K562 (cell line): ENCODE results near the gene TPBGL. TPM values are rescaled to one million over a fixed set of nuclear protein-coding genes. Genes with fewer than 3 reads are reported as not detected.

ENCODE experiments used
- BHLHE40 ChIP-seq: IDR thresholded peaks from 2 replicates; pipeline ENCODE4 v1.6.1; 2011; ENCODE audit warnings: low read length, improper control_type of control experiment
- CEBPB ChIP-seq: fragments of 450-650 bp; IDR thresholded peaks from 2 replicates; pipeline ENCODE4 v1.6.1; 2016; ENCODE audit warnings: missing genetic modification characterization, missing compliant biosample characterization
- CREM ChIP-seq: IDR thresholded peaks from 2 replicates; pipeline ENCODE4 v1.6.1; 2014; ENCODE audit warnings: antibody characterized with exemption, low read depth
- GATA2 ChIP-seq: sonication (generic); formaldehyde crosslinking; IDR thresholded peaks from 2 replicates; pipeline ENCODE4 v1.4.0; 2020; ENCODE audit warnings: mild to moderate bottlenecking, missing genetic modification reagents
- IFI16 ChIP-seq: fragments of 250-450 bp; sonication (Bioruptor Pico); IDR thresholded peaks from 2 replicates; pipeline ENCODE4 v2.1.2; 2022; ENCODE audit warnings: mild to moderate bottlenecking, inconsistent platforms
- JUND ChIP-seq, 2 experiments: IDR thresholded peaks; 2 replicates in 1 of 2; 3 replicates in 1 of 2; pipeline ENCODE4 v1.6.1; 2011; ENCODE audit warnings: borderline replicate concordance in 2 of 2, low read depth in 2 of 2, low read length in 2 of 2, improper control_type of control experiment in 1 of 2, missing biosample characterization in 1 of 2, missing genetic modification characterization in 1 of 2, missing genetic modification reagents in 1 of 2
- KLF16 ChIP-seq: IDR thresholded peaks from 2 replicates; pipeline ENCODE4 v1.6.1; 2016; ENCODE audit warnings: antibody characterized with exemption
- NCOA1 ChIP-seq: fragments of 450-650 bp; IDR thresholded peaks from 2 replicates; pipeline ENCODE4 v1.6.1; 2016; ENCODE audit warnings: low read depth
- RCOR1 ChIP-seq, 2 experiments: IDR thresholded peaks; 2 replicates each; pipeline ENCODE4 v1.6.1; 2012; ENCODE audit warnings: low read depth in 2 of 2, low read length in 2 of 2, borderline replicate concordance in 1 of 2, improper control_type of control experiment in 1 of 2
- TARDBP ChIP-seq: fragments of 450-650 bp; IDR thresholded peaks from 2 replicates; pipeline ENCODE4 v1.6.1; 2016
- TBL1XR1 ChIP-seq, 2 experiments: IDR thresholded peaks; 2 replicates each; pipeline ENCODE4 v1.6.1; 2012; ENCODE audit warnings: improper control_type of control experiment in 2 of 2, low read length in 2 of 2, mild to moderate bottlenecking in 1 of 2
- polyA plus RNA-seq, 8 experiments: library from polyadenylated mRNA; depleted of rRNA in 4 of 8; stranded (reverse) in 5 of 8; unstranded in 3 of 8; fragments of >200 nt; fragmentation: Nextera tagmentation in 2 of 8; fragmentation: Illumina TruSeq in 1 of 8; extraction: Ambion mirVana in 2 of 8; extraction: Trizol in 1 of 8; gene quantifications; 2 replicates each; pipeline versions ENCODE4 v1.2.1 to v1.2.3, GENCODE V29; 2011 to 2014; ENCODE audit warnings: inconsistent platforms in 1 of 8, missing spikeins in 1 of 8
- total RNA-seq, 7 experiments: library from RNA; depleted of rRNA in 6 of 7; stranded (reverse); fragments of >200 nt in 6 of 7; fragmentation: Illumina TruSeq in 2 of 7; extraction: Trizol in 2 of 7; gene quantifications; 2 replicates each; pipeline versions ENCODE4 v1.2.1 to v1.2.3, GENCODE V29; 2011 to 2021; ENCODE audit warnings: low replicate concordance in 1 of 7
- TF ChIP-seq, protein P1 (sequence below), 2 experiments: IDR thresholded peaks in 1 of 2; conservative IDR thresholded peaks in 1 of 2; 2 replicates each; pipeline ENCODE4 v1.6.1; 2016; ENCODE audit warnings: low read depth in 2 of 2, mild to moderate bottlenecking in 1 of 2, missing compliant biosample characterization in 1 of 2, missing genetic modification characterization in 1 of 2, moderate library complexity in 1 of 2
- TF ChIP-seq, protein P2 (sequence below): fragments of 450-650 bp; IDR thresholded peaks from 2 replicates; pipeline ENCODE4 v1.6.1; 2016; ENCODE audit warnings: antibody characterized with exemption
- TF ChIP-seq, protein P3 (sequence below): fragments of 450-650 bp; IDR thresholded peaks from 2 replicates; pipeline ENCODE4 v1.6.1; 2016; ENCODE audit warnings: low read depth, mild to moderate bottlenecking, moderate library complexity
- TF ChIP-seq, protein P4 (sequence below): fragments of 450-650 bp; IDR thresholded peaks from 2 replicates; pipeline ENCODE4 v1.6.1; 2016
- TF ChIP-seq, protein P5 (sequence below): sonication (generic); formaldehyde crosslinking; IDR thresholded peaks from 2 replicates; pipeline ENCODE4 v1.8.1; 2023; ENCODE audit warnings: mild to moderate bottlenecking, missing genetic modification reagents

The TPBGL gene
- total and polyA plus RNA-seq, 9 of the 15 experiments (the other 6 are each of a cell fraction or from before 2014, with no cell fraction given): 0.04 to 0.11 (median 0.06) TPM; not detected in 6

DNA sequence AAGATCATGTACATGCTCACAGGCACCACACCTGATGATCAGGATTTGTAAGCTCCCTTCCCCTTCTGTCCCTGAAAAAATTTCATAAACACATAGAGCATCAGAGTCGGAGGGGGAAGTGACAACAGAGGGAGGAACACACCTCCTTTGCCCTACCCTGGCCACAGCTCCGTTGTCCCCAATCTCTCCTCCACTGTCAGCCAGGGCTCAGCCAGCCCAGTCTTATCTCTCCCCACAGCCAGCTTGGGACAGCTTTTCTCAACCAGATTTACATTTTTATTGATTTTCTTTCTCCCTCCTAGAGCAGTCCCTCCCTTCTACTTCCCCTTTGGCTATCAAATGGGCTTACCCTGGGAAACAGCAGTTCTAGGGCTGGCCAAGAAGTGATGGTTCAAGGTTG is 32.1 kb upstream of the TPBGL start (continued):
- TF ChIP-seq, protein P1, sequence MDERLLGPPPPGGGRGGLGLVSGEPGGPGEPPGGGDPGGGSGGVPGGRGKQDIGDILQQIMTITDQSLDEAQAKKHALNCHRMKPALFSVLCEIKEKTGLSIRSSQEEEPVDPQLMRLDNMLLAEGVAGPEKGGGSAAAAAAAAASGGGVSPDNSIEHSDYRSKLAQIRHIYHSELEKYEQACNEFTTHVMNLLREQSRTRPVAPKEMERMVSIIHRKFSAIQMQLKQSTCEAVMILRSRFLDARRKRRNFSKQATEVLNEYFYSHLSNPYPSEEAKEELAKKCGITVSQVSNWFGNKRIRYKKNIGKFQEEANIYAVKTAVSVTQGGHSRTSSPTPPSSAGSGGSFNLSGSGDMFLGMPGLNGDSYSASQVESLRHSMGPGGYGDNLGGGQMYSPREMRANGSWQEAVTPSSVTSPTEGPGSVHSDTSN (CRISPR knock-in tag; IDR thresholded peaks at IDR 0.05; ENCODE audit: low read depth): no peak
- TF ChIP-seq, protein P1 (tag; conservative IDR thresholded peaks at IDR 0.05; ENCODE audit: low read depth): peak; percentile 85
- TF ChIP-seq, protein P2, sequence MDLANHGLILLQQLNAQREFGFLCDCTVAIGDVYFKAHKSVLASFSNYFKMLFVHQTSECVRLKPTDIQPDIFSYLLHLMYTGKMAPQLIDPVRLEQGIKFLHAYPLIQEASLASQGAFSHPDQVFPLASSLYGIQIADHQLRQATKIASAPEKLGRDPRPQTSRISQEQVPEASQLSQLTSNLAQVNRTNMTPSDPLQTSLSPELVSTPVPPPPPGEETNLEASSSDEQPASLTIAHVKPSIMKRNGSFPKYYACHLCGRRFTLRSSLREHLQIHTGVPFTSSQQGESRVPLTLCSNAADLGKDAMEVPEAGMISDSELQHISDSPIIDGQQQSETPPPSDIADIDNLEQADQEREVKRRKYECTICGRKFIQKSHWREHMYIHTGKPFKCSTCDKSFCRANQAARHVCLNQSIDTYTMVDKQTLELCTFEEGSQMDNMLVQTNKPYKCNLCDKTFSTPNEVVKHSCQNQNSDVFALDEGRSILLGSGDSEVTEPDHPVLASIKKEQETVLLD: no peak
- TF ChIP-seq, protein P3, sequence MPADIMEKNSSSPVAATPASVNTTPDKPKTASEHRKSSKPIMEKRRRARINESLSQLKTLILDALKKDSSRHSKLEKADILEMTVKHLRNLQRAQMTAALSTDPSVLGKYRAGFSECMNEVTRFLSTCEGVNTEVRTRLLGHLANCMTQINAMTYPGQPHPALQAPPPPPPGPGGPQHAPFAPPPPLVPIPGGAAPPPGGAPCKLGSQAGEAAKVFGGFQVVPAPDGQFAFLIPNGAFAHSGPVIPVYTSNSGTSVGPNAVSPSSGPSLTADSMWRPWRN: peak; percentile 37; the same call in 1 of the 2 replicates
- peak; percentile 86 for TF ChIP-seq TARDBP
- no peak for TF ChIP-seq IFI16
- peak in 1 of 2 experiments; percentile 82; a peak in 1 of 4 replicates for TF ChIP-seq TBL1XR1 (IDR thresholded peaks at IDR 0.05; ENCODE audit: low read length in 2 of 2)
- TF ChIP-seq GATA2 (CRISPR knock-in tag): peak; percentile 97
- TF ChIP-seq NCOA1: 0 out of 2 replicates have a peak, but pooled peaks have one; percentile 41
- TF ChIP-seq, protein P4, sequence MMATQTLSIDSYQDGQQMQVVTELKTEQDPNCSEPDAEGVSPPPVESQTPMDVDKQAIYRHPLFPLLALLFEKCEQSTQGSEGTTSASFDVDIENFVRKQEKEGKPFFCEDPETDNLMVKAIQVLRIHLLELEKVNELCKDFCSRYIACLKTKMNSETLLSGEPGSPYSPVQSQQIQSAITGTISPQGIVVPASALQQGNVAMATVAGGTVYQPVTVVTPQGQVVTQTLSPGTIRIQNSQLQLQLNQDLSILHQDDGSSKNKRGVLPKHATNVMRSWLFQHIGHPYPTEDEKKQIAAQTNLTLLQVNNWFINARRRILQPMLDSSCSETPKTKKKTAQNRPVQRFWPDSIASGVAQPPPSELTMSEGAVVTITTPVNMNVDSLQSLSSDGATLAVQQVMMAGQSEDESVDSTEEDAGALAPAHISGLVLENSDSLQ: peak; percentile 78
- TF ChIP-seq BHLHE40: 0 out of 2 replicates have a peak, but pooled peaks have one; percentile 11
- TF ChIP-seq, protein P5, sequence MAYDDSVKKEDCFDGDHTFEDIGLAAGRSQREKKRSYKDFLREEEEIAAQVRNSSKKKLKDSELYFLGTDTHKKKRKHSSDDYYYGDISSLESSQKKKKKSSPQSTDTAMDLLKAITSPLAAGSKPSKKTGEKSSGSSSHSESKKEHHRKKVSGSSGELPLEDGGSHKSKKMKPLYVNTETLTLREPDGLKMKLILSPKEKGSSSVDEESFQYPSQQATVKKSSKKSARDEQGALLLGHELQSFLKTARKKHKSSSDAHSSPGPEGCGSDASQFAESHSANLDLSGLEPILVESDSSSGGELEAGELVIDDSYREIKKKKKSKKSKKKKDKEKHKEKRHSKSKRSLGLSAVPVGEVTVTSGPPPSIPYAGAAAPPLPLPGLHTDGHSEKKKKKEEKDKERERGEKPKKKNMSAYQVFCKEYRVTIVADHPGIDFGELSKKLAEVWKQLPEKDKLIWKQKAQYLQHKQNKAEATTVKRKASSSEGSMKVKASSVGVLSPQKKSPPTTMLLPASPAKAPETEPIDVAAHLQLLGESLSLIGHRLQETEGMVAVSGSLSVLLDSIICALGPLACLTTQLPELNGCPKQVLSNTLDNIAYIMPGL: no peak
- TF ChIP-seq KLF16: peak; percentile 91
- TF ChIP-seq CEBPB (tag): no peak
- TF ChIP-seq RCOR1 (IDR thresholded peaks at IDR 0.05; ENCODE audit: borderline replicate concordance in 1 of 2, low read depth in 2 of 2, low read length in 2 of 2): peak; percentile 98 to 100
- no peak for TF ChIP-seq JUND (IDR thresholded peaks at IDR 0.05; ENCODE audit: borderline replicate concordance, low read depth, low read length)
- TF ChIP-seq JUND (tag; IDR thresholded peaks at IDR 0.05; ENCODE audit: borderline replicate concordance, low read depth, low read length): no peak
- peak; percentile 48 for TF ChIP-seq CREM
